Keratinocyte (primary cell): ENCODE results near the gene NALCN. TPM values are rescaled to one million over a fixed set of nuclear protein-coding genes. Genes with fewer than 3 reads are reported as not detected.

Source experiments
- DNase-seq: peaks from one replicate; pipeline ENCODE4 v3.0.0-alpha.2; 2011; ENCODE audit warnings: low read depth, missing footprints, low spot score
- FAIRE-seq: peaks from 2 replicates; lab custom pipeline; 2011; peaks lifted over from hg19 to GRCh38; lab: Jason Lieb, UNC
- H2AFZ ChIP-seq: 2 replicates; pipeline ENCODE4 v1.6.0; 2012; ENCODE audit warnings: low read length, control low read depth, inconsistent platforms; ENCODE audit not compliant: control insufficient read depth
- H3K27ac ChIP-seq: 2 replicates; pipeline ENCODE4 v1.5.1; 2011; ENCODE audit warnings: low read length; ENCODE audit not compliant: control insufficient read depth, insufficient read depth
- H3K27me3 ChIP-seq: 3 replicates; pipeline ENCODE4 v1.6.0; 2011; ENCODE audit warnings: low read length; ENCODE audit not compliant: control insufficient read depth, insufficient read depth; ENCODE audit errors: extremely low read depth
- H3K36me3 ChIP-seq, 2 experiments: 2 replicates in 1 of 2; 3 replicates in 1 of 2; pipeline ENCODE4 v1.5.1; 2011; ENCODE audit warnings: low read length in 2 of 2, mild to moderate bottlenecking in 1 of 2; ENCODE audit not compliant: control insufficient read depth in 2 of 2, insufficient read depth in 2 of 2; ENCODE audit errors: extremely low read depth in 1 of 2
- H3K4me1 ChIP-seq: 3 replicates; pipeline ENCODE4 v1.5.1; 2011; ENCODE audit warnings: low read length; ENCODE audit not compliant: control insufficient read depth, insufficient read depth; ENCODE audit errors: extremely low read depth
- H3K4me2 ChIP-seq: 3 replicates; pipeline ENCODE4 v1.6.0; 2011; ENCODE audit warnings: low read depth, low read length; ENCODE audit not compliant: control insufficient read depth, insufficient read depth; ENCODE audit errors: extremely low read depth
- H3K4me3 ChIP-seq, 3 experiments: fragments of 200-600 bp in 1 of 3; sonication (generic) in 1 of 3; 2 replicates in 2 of 3; 3 replicates in 1 of 3; pipeline ENCODE4 v1.5.1; 2011 to 2016; ENCODE audit warnings: low read length in 3 of 3, mild to moderate bottlenecking in 3 of 3, control low read depth in 2 of 3, inconsistent platforms in 1 of 3, low read depth in 1 of 3, mixed read lengths in 1 of 3, mixed run types in 1 of 3, moderate library complexity in 1 of 3; ENCODE audit not compliant: control insufficient read depth in 2 of 3, insufficient read depth in 2 of 3; ENCODE audit errors: extremely low read depth in 1 of 3
- H3K79me2 ChIP-seq: 2 replicates; pipeline ENCODE4 v1.6.0; 2012; ENCODE audit warnings: low read length; ENCODE audit not compliant: control insufficient read depth, insufficient read depth
- H3K9ac ChIP-seq: 3 replicates; pipeline ENCODE4 v1.6.0; 2011; ENCODE audit warnings: low read length; ENCODE audit not compliant: control insufficient read depth, insufficient read depth; ENCODE audit errors: extremely low read depth
- H3K9me1 ChIP-seq: 3 replicates; pipeline ENCODE4 v1.6.0; 2011; ENCODE audit warnings: low read length; ENCODE audit not compliant: control insufficient read depth, insufficient read depth; ENCODE audit errors: extremely low read depth
- H3K9me3 ChIP-seq: 2 replicates; pipeline ENCODE4 v1.5.1; 2012; ENCODE audit warnings: low read depth, low read length; ENCODE audit not compliant: control insufficient read depth
- H4K20me1 ChIP-seq: 3 replicates; pipeline ENCODE4 v1.6.0; 2011; ENCODE audit warnings: low read length; ENCODE audit not compliant: control insufficient read depth, insufficient read depth; ENCODE audit errors: extremely low read depth
- EZH2 ChIP-seq: IDR thresholded peaks from one replicate; pipeline ENCODE4 v1.6.1; 2012; ENCODE audit warnings: inconsistent platforms, mild to moderate bottlenecking, low read length, moderate library complexity
- dilution Hi-C: fragments of 300-500 bp; cut with MboI; formaldehyde crosslinking; loops from one replicate; pipeline ENCODE4 v1.7.0; 2020; ENCODE audit warnings: low sequenced_read_pairs; ENCODE audit not compliant: extremely low pct_ligation_motif_present
- polyA plus RNA-seq, 5 experiments: library from polyadenylated mRNA; depleted of rRNA in 3 of 5; stranded (reverse) in 3 of 5; stranded (forward) in 1 of 5; unstranded in 1 of 5; fragments of >200 nt; gene quantifications; 1 replicate in 1 of 5; 2 replicates in 3 of 5; 3 replicates in 1 of 5; pipeline versions ENCODE4 v1.2.1 to v1.2.3, GENCODE V29; 2011 to 2012; ENCODE audit warnings: missing spikeins in 2 of 5, low read depth in 1 of 5, low replicate concordance in 1 of 5
- TF ChIP-seq, protein P1 (sequence below), 3 experiments: IDR thresholded peaks in 1 of 3; conservative IDR thresholded peaks in 1 of 3; optimal IDR thresholded peaks in 1 of 3; 2 replicates in 2 of 3; 3 replicates in 1 of 3; pipeline versions ENCODE3 to v1.5.1; 2011; ENCODE audit warnings: low read length in 3 of 3, mild to moderate bottlenecking in 3 of 3, moderate library complexity in 2 of 3, control low read depth in 1 of 3, inconsistent platforms in 1 of 3; ENCODE audit not compliant: insufficient read depth in 2 of 3; ENCODE audit errors: extremely low read depth in 1 of 3

NALCN gene
- polyA plus RNA-seq, 1 donor (not counting 4 experiments of a cell fraction or from before 2014, with no cell fraction given): 0.16 TPM

DNA sequence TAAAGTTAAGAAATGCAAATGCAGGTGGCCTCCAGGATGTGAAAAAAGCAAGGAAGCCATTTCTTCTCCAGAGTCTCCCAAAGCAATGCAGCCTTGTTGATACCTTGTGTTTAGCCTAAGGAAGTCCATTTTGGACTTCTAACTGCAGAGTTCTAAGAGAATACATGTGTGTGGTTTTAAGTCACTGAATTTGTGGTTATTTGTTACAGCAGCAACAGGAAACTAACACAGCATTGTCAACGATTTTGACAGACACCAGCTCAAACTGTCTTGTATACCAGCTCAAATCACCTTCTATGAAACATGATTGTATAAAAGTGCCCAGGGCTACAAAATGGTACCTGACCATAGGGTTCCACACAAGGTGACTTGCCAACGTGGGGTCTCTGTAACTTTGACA lies 151.4 kb downstream of the NALCN start:
- Histone ChIP-seq H3K9ac (no peak overlapping the region), H3K36me3 (no peaks in the 10 kb centered on the region), H3K27ac (no peak overlapping the region), H3K9me1 (no peaks in the 10 kb centered on the region), H3K4me2 (no peak overlapping the region), H3K9me3 (no peaks in the 10 kb centered on the region), H3K4me3 (no peak overlapping the region), H3K79me2 (no peaks in the 10 kb centered on the region), H4K20me1 (no peaks in the 10 kb centered on the region), H3K27me3 (no peaks in the 10 kb centered on the region), H2AFZ (no peak overlapping the region), H3K4me1 (no peaks in the 10 kb centered on the region)
- DNase-seq (no peak), FAIRE-seq (no peak)
- TF ChIP-seq, protein P1, sequence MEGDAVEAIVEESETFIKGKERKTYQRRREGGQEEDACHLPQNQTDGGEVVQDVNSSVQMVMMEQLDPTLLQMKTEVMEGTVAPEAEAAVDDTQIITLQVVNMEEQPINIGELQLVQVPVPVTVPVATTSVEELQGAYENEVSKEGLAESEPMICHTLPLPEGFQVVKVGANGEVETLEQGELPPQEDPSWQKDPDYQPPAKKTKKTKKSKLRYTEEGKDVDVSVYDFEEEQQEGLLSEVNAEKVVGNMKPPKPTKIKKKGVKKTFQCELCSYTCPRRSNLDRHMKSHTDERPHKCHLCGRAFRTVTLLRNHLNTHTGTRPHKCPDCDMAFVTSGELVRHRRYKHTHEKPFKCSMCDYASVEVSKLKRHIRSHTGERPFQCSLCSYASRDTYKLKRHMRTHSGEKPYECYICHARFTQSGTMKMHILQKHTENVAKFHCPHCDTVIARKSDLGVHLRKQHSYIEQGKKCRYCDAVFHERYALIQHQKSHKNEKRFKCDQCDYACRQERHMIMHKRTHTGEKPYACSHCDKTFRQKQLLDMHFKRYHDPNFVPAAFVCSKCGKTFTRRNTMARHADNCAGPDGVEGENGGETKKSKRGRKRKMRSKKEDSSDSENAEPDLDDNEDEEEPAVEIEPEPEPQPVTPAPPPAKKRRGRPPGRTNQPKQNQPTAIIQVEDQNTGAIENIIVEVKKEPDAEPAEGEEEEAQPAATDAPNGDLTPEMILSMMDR (optimal IDR thresholded peaks at IDR 0.05 in 1 of 3, IDR thresholded peaks at IDR 0.05 in 1 of 3, conservative IDR thresholded peaks at IDR 0.05 in 1 of 3; ENCODE audit: extremely low read depth in 1 of 3, insufficient read depth in 2 of 3, low read length in 3 of 3): no peak
- TF ChIP-seq EZH2: no peak
- dilution Hi-C loops: no loop called here

DNA sequence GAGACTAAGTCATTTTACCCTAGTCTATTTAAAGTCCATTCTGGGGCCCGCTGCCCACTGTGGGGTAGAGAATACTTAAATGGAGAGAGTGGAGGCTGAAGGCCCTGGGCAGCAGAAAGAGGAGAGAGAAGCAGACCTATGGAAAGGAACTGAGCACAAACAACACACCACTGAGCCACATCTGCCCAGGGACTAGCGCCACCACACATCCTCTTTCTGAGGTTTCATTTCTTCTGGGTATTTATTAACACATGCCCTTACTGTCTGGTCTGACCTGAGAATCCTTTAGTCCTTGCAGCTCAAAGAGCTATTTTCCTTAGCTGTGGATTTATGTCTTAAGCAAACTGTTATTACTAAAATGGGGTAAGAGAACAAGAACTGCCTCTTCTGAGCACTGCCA lies 154.0 kb downstream of the NALCN start:
- no peak overlapping the region for H3K27ac ChIP-seq
- no peak overlapping the region for H3K4me3 ChIP-seq
- no peaks in the 10 kb centered on the region for H4K20me1 ChIP-seq
- no peaks in the 10 kb centered on the region for H3K27me3 ChIP-seq
- FAIRE-seq: no peak
- no peak overlapping the region for H3K9ac ChIP-seq
- no peak overlapping the region for H3K4me2 ChIP-seq
- TF ChIP-seq, protein P1 (optimal IDR thresholded peaks at IDR 0.05 in 1 of 3, IDR thresholded peaks at IDR 0.05 in 1 of 3, conservative IDR thresholded peaks at IDR 0.05 in 1 of 3; ENCODE audit: extremely low read depth in 1 of 3, insufficient read depth in 2 of 3, low read length in 3 of 3): no peak
- no peak for TF ChIP-seq EZH2
- dilution Hi-C loops: no loop called here
- H3K36me3 ChIP-seq: no peaks in the 10 kb centered on the region
- no peaks in the 10 kb centered on the region for H3K9me1 ChIP-seq
- no peaks in the 10 kb centered on the region for H3K4me1 ChIP-seq
- no peak for DNase-seq
- H3K79me2 ChIP-seq: no peaks in the 10 kb centered on the region
- no peaks in the 10 kb centered on the region for H3K9me3 ChIP-seq
- H2AFZ ChIP-seq: no peak overlapping the region
